Uterus (tissue), 2 donors: ENCODE measurements around the gene RIT2.

Experiments used
- POLR2A ChIP-seq, 2 donors: fragments of 450-650 bp; IDR thresholded peaks; one replicate each; pipeline ENCODE4 v1.6.1; 2016; ENCODE audit warnings: antibody characterized with exemption in 2 of 2, mild to moderate bottlenecking in 1 of 2, moderate library complexity in 1 of 2
- TF ChIP-seq, protein P1 (sequence below), 4 experiments: fragments of 200-600 bp in 2 of 4; fragments of 450-650 bp in 2 of 4; sonication (generic) in 2 of 4; IDR thresholded peaks; one replicate each; pipeline ENCODE4 v1.5.1; 2016 to 2019; ENCODE audit warnings: antibody characterized with exemption in 4 of 4, mild to moderate bottlenecking in 2 of 4, moderate library complexity in 1 of 4

DNA sequence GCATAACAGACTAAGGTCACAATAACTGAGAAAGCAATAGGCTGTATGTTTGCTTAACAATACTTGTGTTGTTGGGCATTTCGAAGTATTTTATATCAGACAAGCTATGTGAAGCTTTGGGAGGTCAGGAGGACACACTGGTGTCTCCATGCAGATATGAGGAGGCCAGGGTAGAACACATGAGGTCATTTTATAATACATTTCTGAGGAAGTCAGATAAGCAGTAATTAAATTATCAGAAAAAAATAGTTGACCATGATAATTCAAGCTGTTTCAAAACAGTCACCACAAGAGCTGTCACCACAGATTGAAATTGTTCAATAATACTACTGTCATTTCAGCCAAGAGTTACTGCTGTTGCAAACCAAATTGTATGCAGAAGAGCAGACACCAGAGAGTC is 160.6 kb downstream of the RIT2 start:
- TF ChIP-seq, protein P1, sequence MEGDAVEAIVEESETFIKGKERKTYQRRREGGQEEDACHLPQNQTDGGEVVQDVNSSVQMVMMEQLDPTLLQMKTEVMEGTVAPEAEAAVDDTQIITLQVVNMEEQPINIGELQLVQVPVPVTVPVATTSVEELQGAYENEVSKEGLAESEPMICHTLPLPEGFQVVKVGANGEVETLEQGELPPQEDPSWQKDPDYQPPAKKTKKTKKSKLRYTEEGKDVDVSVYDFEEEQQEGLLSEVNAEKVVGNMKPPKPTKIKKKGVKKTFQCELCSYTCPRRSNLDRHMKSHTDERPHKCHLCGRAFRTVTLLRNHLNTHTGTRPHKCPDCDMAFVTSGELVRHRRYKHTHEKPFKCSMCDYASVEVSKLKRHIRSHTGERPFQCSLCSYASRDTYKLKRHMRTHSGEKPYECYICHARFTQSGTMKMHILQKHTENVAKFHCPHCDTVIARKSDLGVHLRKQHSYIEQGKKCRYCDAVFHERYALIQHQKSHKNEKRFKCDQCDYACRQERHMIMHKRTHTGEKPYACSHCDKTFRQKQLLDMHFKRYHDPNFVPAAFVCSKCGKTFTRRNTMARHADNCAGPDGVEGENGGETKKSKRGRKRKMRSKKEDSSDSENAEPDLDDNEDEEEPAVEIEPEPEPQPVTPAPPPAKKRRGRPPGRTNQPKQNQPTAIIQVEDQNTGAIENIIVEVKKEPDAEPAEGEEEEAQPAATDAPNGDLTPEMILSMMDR (IDR thresholded peaks at IDR 0.05) = no peak
- TF ChIP-seq POLR2A (IDR thresholded peaks at IDR 0.05) = no peak
